ENCODE measurements around the gene HES5. TPM values are rescaled to one million over a fixed set of nuclear protein-coding genes. Genes with fewer than 3 reads are reported as not detected.

HES5 gene
- total RNA-seq, 1 donor from 2014 or later, result 1.5 TPM

GRCh38 chr1:2514863-2515762 is 14.9 kb downstream of the HES5 start:
- TF ChIP-seq, protein P1, sequence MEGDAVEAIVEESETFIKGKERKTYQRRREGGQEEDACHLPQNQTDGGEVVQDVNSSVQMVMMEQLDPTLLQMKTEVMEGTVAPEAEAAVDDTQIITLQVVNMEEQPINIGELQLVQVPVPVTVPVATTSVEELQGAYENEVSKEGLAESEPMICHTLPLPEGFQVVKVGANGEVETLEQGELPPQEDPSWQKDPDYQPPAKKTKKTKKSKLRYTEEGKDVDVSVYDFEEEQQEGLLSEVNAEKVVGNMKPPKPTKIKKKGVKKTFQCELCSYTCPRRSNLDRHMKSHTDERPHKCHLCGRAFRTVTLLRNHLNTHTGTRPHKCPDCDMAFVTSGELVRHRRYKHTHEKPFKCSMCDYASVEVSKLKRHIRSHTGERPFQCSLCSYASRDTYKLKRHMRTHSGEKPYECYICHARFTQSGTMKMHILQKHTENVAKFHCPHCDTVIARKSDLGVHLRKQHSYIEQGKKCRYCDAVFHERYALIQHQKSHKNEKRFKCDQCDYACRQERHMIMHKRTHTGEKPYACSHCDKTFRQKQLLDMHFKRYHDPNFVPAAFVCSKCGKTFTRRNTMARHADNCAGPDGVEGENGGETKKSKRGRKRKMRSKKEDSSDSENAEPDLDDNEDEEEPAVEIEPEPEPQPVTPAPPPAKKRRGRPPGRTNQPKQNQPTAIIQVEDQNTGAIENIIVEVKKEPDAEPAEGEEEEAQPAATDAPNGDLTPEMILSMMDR (IDR thresholded peaks at IDR 0.05), result no peak
- ATAC-seq (no peak), DNase-seq (no peak)
- Histone ChIP-seq H3K4me1 (no peaks in the 10 kb centered on the region), H3K9me3 (no peaks in the 10 kb centered on the region), H3K4me3 (no peak overlapping the region), H3K27ac (no peak overlapping the region), H3K27me3 (no peaks in the 10 kb centered on the region), H3K36me3 (peaks cover 95% of the 10 kb centered on the region)
- intact Hi-C loops (cut with DNase I), result no loop called here

DNA sequence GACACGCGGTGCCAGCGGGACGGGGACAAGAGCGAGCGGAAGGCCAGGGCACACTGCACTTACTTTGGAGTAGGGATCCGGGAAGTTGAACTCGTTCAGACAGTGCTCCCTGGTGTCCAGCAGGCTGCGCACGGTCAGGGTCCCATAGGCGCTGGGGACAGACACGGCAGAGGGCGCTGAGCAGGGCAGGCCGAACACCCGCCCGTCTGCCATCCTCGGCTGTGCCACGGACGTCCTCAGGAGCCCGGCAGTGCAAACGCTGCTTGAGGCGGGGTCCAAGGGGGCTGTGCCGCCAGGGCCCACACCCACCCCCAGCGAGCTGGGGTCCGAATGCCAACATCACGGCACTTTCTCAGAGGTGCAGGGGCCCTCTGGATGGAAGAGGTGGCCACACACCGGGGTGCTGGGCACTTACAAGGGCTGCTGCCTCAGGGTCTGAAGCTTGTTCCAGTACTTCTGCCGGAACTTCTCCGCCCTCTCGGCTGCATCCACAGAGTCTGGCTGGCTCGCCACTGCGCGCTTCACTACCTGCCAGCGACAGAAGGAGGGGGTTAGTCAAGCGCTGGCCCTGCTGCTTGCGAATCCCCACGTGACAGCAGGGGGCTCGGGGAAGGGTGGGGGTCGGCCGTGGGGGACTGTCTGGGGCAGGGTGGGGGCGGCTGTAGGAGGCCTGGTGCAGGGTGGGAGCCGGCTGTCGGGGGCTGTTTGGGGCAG is 16.0 kb downstream of the HES5 start:
- DNase-seq (no peak), ATAC-seq (no peak)
- Histone ChIP-seq H3K4me3 (no peak overlapping the region), H3K36me3 (peaks cover 96% of the 10 kb centered on the region), H3K4me1 (no peaks in the 10 kb centered on the region), H3K27me3 (no peaks in the 10 kb centered on the region), H3K9me3 (no peaks in the 10 kb centered on the region), H3K27ac (no peak overlapping the region)
- intact Hi-C loops (cut with DNase I), result no loop called here
- TF ChIP-seq, protein P1 (IDR thresholded peaks at IDR 0.05), result no peak

GRCh38 chr1:2512862-2513421 is 17.1 kb downstream of the HES5 start:
- TF ChIP-seq, protein P1 (IDR thresholded peaks at IDR 0.05), result no peak
- H3K4me3 ChIP-seq, result no peak overlapping the region
- no peak for ATAC-seq
- H3K4me1 ChIP-seq, result no peaks in the 10 kb centered on the region
- H3K36me3 ChIP-seq, result peaks cover 93% of the 10 kb centered on the region
- H3K27me3 ChIP-seq, result no peaks in the 10 kb centered on the region
- no peaks in the 10 kb centered on the region for H3K9me3 ChIP-seq
- no peak for DNase-seq
- intact Hi-C loops (cut with DNase I), result no loop called here
- no peak overlapping the region for H3K27ac ChIP-seq

DNA sequence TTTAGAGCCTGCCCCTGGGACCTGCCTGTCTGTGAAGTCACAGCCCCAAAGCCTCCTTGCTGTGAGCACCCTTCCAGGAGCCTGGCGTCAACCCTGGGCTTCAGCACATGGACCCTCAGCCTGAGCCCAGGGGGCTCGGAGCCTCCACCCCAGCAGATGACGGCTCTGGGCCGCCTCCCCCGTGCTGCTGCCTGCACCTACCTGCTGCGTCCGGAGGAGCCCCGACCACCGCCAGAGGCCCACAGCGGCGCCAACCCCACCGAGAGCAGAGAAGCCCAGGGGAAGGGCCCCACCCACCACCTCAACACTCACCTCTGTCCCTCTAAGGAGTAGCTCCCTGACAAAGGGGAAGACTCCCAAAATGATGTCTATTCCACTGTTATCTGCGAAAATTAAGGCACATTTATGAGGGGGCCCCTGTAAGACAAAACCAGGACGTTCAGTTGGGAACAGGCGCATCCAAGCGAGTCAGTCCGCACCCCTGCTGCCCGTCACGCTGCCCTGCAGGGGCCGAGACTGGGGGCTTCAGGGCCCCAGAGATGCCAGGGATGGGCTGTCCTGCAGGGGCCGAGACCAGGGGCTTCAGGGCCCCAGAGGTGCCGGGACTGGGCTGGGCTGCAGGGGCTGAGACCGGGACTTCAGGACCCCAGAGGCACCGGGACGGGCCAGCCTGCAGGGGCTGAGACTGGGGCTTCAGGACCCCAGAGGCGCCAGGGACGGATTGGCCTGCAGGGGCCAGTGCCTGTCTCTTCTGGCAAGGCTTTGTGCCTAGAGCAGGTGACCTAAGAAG is 19.5 kb downstream of the HES5 start:
- H3K36me3 ChIP-seq, result peaks cover 71% of the 10 kb centered on the region
- H3K4me3 ChIP-seq, result no peak overlapping the region
- no peak for ATAC-seq
- no peak overlapping the region for H3K27ac ChIP-seq
- no peaks in the 10 kb centered on the region for H3K27me3 ChIP-seq
- TF ChIP-seq, protein P1 (IDR thresholded peaks at IDR 0.05), result no peak
- no peaks in the 10 kb centered on the region for H3K9me3 ChIP-seq
- no peak for DNase-seq
- intact Hi-C loops (cut with DNase I), result no loop called here
- H3K4me1 ChIP-seq, result no peaks in the 10 kb centered on the region

- Histone ChIP-seq H3K4me1 (no peaks in the 10 kb centered on the region), H3K27me3 (peaks cover 9% of the 10 kb centered on the region), H3K27ac (no peak overlapping the region), H3K36me3 (peaks cover 61% of the 10 kb centered on the region), H3K4me3 (no peak overlapping the region), H3K9me3 (no peaks in the 10 kb centered on the region)
- intact Hi-C loops (cut with DNase I), result no loop called here
- ATAC-seq (no peak), DNase-seq (no peak)
- TF ChIP-seq, protein P1 (IDR thresholded peaks at IDR 0.05), result no peak
Observed at GRCh38 chr1:2509589-2509988, 20.5 kb downstream of the HES5 start.
